ENCODE measurements around the gene SEMA4G. TPM values are rescaled to one million over a fixed set of nuclear protein-coding genes. Genes with fewer than 3 reads are reported as not detected.

Gene SEMA4G
- total and polyA plus RNA-seq, 2 experiments from 2014 or later = 5.3 to 8.5 TPM

GRCh38 chr10:101008823-101009423, 39.6 kb downstream of the SEMA4G start:
- Mint-ChIP-seq H3K4me3 (no peak overlapping the region), H3K4me1 (peaks cover 24% of the 10 kb centered on the region), H3K36me3 (ENCODE audit: low read depth) (peaks cover 22% of the 10 kb centered on the region), H3K9me3 (no peaks in the 10 kb centered on the region), H3K27me3 (ENCODE audit: insufficient read depth, low read depth, poor library complexity) (peaks cover 17% of the 10 kb centered on the region), H3K27ac (no peak overlapping the region)
- DNase-seq (ENCODE audit: low spot score) = no peak
- TF ChIP-seq CREB1 (CRISPR knock-in tag; IDR thresholded peaks at IDR 0.05; ENCODE audit: low read depth) (no peak), ZNF331 (CRISPR knock-in tag; IDR thresholded peaks at IDR 0.05; ENCODE audit: low read depth) (no peak), STAT1 (IDR thresholded peaks at IDR 0.05; ENCODE audit: unreplicated experiment) (no peak), NANOG (IDR thresholded peaks at IDR 0.05; ENCODE audit: borderline replicate concordance) (no peak), POLR2AphosphoS5 (IDR thresholded peaks at IDR 0.05; ENCODE audit: low read depth) (no peak), JUNB (IDR thresholded peaks at IDR 0.05; ENCODE audit: unreplicated experiment) (no peak)
- H3K4me2 ChIP-seq = no peak overlapping the region
- H3K9me2 ChIP-seq (ENCODE audit: insufficient read depth) = no peaks in the 10 kb centered on the region
- H3K4me3 ChIP-seq = no peak overlapping the region
- H3K27ac ChIP-seq (ENCODE audit: low read depth) = no peak overlapping the region
- 0 out of 2 replicates have a peak, but pooled peaks cover 7% of the 10 kb centered on the region for H4K20me1 ChIP-seq (replicated peaks; ENCODE audit: insufficient read depth)
- ATAC-seq = no peak
- no peaks in the 10 kb centered on the region; the same call in 1 of the 2 replicates for H3K36me3 ChIP-seq (ENCODE audit: insufficient read depth)
- 0 out of 2 replicates have a peak, but pooled peaks cover 4% of the 10 kb centered on the region for H3F3A ChIP-seq (replicated peaks; ENCODE audit: low read depth)
- no peaks in the 10 kb centered on the region for H3K27me3 ChIP-seq (ENCODE audit: insufficient read depth)
- H3K4me1 ChIP-seq (ENCODE audit: insufficient read depth) = peaks cover 11% of the 10 kb centered on the region; the same call in 1 of the 2 replicates
- H3K79me2 ChIP-seq (replicated peaks; ENCODE audit: insufficient read depth) = no peaks in the 10 kb centered on the region
- no peak overlapping the region for H2AFZ ChIP-seq

DNA sequence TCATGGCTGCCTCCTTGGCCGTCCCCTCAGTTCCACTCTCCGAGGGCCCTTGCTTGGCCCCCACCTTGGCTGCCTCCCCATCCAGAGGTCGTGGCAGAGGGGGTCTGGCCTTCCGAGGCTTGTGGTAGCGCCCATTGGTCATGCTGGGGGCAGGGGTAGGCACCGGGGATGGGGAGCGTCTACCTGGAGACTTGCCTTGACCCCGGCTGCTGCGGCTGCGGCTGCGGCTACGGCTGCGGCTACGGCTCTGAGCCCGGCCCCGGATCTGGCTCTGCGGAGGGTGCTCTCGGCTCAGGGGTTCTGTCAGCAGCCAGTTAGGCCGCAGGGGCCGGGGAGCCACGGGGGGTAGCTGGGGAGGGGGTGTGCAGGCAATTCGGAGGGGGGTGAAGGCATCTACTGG, 41.0 kb downstream of the SEMA4G start:
- peaks cover 28% of the 10 kb centered on the region for H3K27me3 Mint-ChIP-seq (ENCODE audit: insufficient read depth, low read depth, poor library complexity)
- peaks cover 10% of the 10 kb centered on the region; the same call in 1 of the 2 replicates for H3K27me3 ChIP-seq (ENCODE audit: insufficient read depth)
- peaks cover 10% of the 10 kb centered on the region for H3K36me3 Mint-ChIP-seq (ENCODE audit: low read depth)
- H4K20me1 ChIP-seq (replicated peaks; ENCODE audit: insufficient read depth) = no peaks in the 10 kb centered on the region
- TF ChIP-seq, protein P1, sequence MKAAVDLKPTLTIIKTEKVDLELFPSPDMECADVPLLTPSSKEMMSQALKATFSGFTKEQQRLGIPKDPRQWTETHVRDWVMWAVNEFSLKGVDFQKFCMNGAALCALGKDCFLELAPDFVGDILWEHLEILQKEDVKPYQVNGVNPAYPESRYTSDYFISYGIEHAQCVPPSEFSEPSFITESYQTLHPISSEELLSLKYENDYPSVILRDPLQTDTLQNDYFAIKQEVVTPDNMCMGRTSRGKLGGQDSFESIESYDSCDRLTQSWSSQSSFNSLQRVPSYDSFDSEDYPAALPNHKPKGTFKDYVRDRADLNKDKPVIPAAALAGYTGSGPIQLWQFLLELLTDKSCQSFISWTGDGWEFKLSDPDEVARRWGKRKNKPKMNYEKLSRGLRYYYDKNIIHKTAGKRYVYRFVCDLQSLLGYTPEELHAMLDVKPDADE (IDR thresholded peaks at IDR 0.05) = no peak
- TF ChIP-seq, protein P2, sequence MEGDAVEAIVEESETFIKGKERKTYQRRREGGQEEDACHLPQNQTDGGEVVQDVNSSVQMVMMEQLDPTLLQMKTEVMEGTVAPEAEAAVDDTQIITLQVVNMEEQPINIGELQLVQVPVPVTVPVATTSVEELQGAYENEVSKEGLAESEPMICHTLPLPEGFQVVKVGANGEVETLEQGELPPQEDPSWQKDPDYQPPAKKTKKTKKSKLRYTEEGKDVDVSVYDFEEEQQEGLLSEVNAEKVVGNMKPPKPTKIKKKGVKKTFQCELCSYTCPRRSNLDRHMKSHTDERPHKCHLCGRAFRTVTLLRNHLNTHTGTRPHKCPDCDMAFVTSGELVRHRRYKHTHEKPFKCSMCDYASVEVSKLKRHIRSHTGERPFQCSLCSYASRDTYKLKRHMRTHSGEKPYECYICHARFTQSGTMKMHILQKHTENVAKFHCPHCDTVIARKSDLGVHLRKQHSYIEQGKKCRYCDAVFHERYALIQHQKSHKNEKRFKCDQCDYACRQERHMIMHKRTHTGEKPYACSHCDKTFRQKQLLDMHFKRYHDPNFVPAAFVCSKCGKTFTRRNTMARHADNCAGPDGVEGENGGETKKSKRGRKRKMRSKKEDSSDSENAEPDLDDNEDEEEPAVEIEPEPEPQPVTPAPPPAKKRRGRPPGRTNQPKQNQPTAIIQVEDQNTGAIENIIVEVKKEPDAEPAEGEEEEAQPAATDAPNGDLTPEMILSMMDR (conservative IDR thresholded peaks at IDR 0.05; ENCODE audit: low read depth in 2 of 2) = 0 out of 4 replicates have a peak, but pooled peaks of 1 of the 2 experiments have one; percentile 12
- TF ChIP-seq POLR2AphosphoS5 (IDR thresholded peaks at IDR 0.05; ENCODE audit: low read depth) (no peak), ZNF114 (CRISPR knock-in tag; IDR thresholded peaks at IDR 0.05) (no peak), EZH2 (IDR thresholded peaks at IDR 0.05; ENCODE audit: low read depth, unreplicated experiment) (no peak), ZNF331 (CRISPR knock-in tag; IDR thresholded peaks at IDR 0.05; ENCODE audit: low read depth) (no peak)
- no peak overlapping the region for H2AFZ ChIP-seq
- no peak overlapping the region for H3K27ac Mint-ChIP-seq
- no peak overlapping the region for H3K27ac ChIP-seq (ENCODE audit: low read depth)
- H3K4me1 Mint-ChIP-seq = peaks cover 26% of the 10 kb centered on the region
- no peaks in the 10 kb centered on the region for H3K36me3 ChIP-seq (ENCODE audit: insufficient read depth)
- H3K9me3 Mint-ChIP-seq = no peaks in the 10 kb centered on the region; the same call in 2 of the 3 replicates
- H3K4me3 ChIP-seq = no peak overlapping the region
- no peaks in the 10 kb centered on the region for H3K79me2 ChIP-seq (replicated peaks; ENCODE audit: insufficient read depth)
- DNase-seq (ENCODE audit: low spot score) = no peak
- no peak for ATAC-seq
- peaks cover 14% of the 10 kb centered on the region; the same call in 1 of the 2 replicates for H3K4me1 ChIP-seq (ENCODE audit: insufficient read depth)
- H3K4me2 ChIP-seq = no peak overlapping the region
- H3K9me2 ChIP-seq (ENCODE audit: insufficient read depth) = no peaks in the 10 kb centered on the region
- H3K4me3 Mint-ChIP-seq = no peak overlapping the region
- H3F3A ChIP-seq (replicated peaks; ENCODE audit: low read depth) = 0 out of 2 replicates have a peak, but pooled peaks cover 4% of the 10 kb centered on the region
